HepG2 (cell line): ENCODE results near the gene TNFSF11.

Experiments used
- CBX5 ChIP-seq: sonication (generic); formaldehyde crosslinking; IDR thresholded peaks from 2 replicates; pipeline ENCODE4 v1.4.0; 2020; ENCODE audit warnings: missing genetic modification reagents, borderline replicate concordance
- ELF1 ChIP-seq: sonication (generic); formaldehyde crosslinking; IDR thresholded peaks from 2 replicates; pipeline ENCODE4 v1.4.0; 2020; ENCODE audit warnings: missing genetic modification reagents
- GTF2F1 ChIP-seq: fragments of 150-350 bp; IDR thresholded peaks from 2 replicates; pipeline ENCODE4 v1.6.1; 2014; ENCODE audit warnings: low read length
- MAZ ChIP-seq, 2 experiments: sonication (generic) in 1 of 2; formaldehyde crosslinking in 1 of 2; IDR thresholded peaks; 2 replicates each; pipeline versions ENCODE4 v1.5.0 to v1.6.1; 2012 to 2020; ENCODE audit warnings: low read depth in 2 of 2, mild to moderate bottlenecking in 2 of 2, borderline replicate concordance in 1 of 2, improper control_type of control experiment in 1 of 2, low read length in 1 of 2, missing genetic modification reagents in 1 of 2, moderate library complexity in 1 of 2
- RFX3 ChIP-seq: IDR thresholded peaks from 2 replicates; pipeline ENCODE4 v1.6.1; 2016; ENCODE audit warnings: missing biosample characterization, missing genetic modification reagents
- SIN3B ChIP-seq: fragments of 150-350 bp; IDR thresholded peaks from 2 replicates; pipeline ENCODE4 v1.6.1; 2014; ENCODE audit warnings: low read length
- SMC3 ChIP-seq: IDR thresholded peaks from 2 replicates; pipeline ENCODE4 v1.6.1; 2011; ENCODE audit warnings: low read length, improper control_type of control experiment
- TCF7L2 ChIP-seq: IDR thresholded peaks from 2 replicates; pipeline ENCODE4 v1.6.1; 2011; ENCODE audit warnings: mild to moderate bottlenecking, low read depth, low read length, moderate library complexity
- TF ChIP-seq, protein P1 (sequence below), 2 experiments: IDR thresholded peaks; 2 replicates each; pipeline ENCODE4 v1.6.1; 2011 to 2012; ENCODE audit warnings: low read length in 2 of 2, borderline replicate concordance in 1 of 2, low read depth in 1 of 2, mild to moderate bottlenecking in 1 of 2, moderate library complexity in 1 of 2
- TF ChIP-seq, protein P2 (sequence below): sonication (generic); formaldehyde crosslinking; IDR thresholded peaks from 2 replicates; pipeline ENCODE4 v1.4.0; 2020; ENCODE audit warnings: missing genetic modification reagents, mild to moderate bottlenecking, borderline replicate concordance
- TF ChIP-seq, protein P3 (sequence below): sonication (generic); formaldehyde crosslinking; IDR thresholded peaks from 2 replicates; pipeline ENCODE4 v1.5.0; 2020; ENCODE audit warnings: mild to moderate bottlenecking, missing genetic modification reagents, moderate library complexity
- TF ChIP-seq, protein P4 (sequence below): sonication (generic); formaldehyde crosslinking; IDR thresholded peaks from 2 replicates; pipeline ENCODE4 v1.5.0; 2020; ENCODE audit warnings: mild to moderate bottlenecking, missing genetic modification reagents
- TF ChIP-seq, protein P5 (sequence below): sonication (generic); formaldehyde crosslinking; conservative IDR thresholded peaks from 2 replicates; pipeline ENCODE4 v1.4.0; 2020; ENCODE audit warnings: missing genetic modification reagents

DNA sequence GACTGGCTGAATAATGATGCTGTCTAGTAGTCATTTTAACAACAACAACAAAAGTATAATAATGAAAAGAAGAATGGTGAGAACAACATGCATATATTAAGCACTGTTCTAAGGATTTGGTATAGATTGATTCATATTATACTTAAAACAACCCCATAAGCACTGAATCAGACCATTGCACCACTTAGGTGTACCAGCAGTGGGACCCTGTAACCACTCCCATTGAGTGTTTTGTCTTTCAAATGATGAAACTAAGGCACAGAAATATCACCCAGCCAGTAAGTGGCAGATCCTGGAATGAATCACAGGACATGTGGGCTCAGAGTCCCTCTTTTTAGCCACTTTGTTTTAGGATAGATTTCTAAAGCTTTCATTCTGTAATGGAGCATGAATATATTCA lies 14.9 kb upstream of the TNFSF11 start:
- TF ChIP-seq, protein P1, sequence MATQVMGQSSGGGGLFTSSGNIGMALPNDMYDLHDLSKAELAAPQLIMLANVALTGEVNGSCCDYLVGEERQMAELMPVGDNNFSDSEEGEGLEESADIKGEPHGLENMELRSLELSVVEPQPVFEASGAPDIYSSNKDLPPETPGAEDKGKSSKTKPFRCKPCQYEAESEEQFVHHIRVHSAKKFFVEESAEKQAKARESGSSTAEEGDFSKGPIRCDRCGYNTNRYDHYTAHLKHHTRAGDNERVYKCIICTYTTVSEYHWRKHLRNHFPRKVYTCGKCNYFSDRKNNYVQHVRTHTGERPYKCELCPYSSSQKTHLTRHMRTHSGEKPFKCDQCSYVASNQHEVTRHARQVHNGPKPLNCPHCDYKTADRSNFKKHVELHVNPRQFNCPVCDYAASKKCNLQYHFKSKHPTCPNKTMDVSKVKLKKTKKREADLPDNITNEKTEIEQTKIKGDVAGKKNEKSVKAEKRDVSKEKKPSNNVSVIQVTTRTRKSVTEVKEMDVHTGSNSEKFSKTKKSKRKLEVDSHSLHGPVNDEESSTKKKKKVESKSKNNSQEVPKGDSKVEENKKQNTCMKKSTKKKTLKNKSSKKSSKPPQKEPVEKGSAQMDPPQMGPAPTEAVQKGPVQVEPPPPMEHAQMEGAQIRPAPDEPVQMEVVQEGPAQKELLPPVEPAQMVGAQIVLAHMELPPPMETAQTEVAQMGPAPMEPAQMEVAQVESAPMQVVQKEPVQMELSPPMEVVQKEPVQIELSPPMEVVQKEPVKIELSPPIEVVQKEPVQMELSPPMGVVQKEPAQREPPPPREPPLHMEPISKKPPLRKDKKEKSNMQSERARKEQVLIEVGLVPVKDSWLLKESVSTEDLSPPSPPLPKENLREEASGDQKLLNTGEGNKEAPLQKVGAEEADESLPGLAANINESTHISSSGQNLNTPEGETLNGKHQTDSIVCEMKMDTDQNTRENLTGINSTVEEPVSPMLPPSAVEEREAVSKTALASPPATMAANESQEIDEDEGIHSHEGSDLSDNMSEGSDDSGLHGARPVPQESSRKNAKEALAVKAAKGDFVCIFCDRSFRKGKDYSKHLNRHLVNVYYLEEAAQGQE (IDR thresholded peaks at IDR 0.05; ENCODE audit: borderline replicate concordance in 1 of 2, low read depth in 1 of 2, low read length in 2 of 2): no peak
- TF ChIP-seq SIN3B: no peak
- TF ChIP-seq, protein P2, sequence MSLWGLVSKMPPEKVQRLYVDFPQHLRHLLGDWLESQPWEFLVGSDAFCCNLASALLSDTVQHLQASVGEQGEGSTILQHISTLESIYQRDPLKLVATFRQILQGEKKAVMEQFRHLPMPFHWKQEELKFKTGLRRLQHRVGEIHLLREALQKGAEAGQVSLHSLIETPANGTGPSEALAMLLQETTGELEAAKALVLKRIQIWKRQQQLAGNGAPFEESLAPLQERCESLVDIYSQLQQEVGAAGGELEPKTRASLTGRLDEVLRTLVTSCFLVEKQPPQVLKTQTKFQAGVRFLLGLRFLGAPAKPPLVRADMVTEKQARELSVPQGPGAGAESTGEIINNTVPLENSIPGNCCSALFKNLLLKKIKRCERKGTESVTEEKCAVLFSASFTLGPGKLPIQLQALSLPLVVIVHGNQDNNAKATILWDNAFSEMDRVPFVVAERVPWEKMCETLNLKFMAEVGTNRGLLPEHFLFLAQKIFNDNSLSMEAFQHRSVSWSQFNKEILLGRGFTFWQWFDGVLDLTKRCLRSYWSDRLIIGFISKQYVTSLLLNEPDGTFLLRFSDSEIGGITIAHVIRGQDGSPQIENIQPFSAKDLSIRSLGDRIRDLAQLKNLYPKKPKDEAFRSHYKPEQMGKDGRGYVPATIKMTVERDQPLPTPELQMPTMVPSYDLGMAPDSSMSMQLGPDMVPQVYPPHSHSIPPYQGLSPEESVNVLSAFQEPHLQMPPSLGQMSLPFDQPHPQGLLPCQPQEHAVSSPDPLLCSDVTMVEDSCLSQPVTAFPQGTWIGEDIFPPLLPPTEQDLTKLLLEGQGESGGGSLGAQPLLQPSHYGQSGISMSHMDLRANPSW (CRISPR knock-in tag): no peak
- TF ChIP-seq CBX5 (CRISPR knock-in tag): no peak
- TF ChIP-seq, protein P3, sequence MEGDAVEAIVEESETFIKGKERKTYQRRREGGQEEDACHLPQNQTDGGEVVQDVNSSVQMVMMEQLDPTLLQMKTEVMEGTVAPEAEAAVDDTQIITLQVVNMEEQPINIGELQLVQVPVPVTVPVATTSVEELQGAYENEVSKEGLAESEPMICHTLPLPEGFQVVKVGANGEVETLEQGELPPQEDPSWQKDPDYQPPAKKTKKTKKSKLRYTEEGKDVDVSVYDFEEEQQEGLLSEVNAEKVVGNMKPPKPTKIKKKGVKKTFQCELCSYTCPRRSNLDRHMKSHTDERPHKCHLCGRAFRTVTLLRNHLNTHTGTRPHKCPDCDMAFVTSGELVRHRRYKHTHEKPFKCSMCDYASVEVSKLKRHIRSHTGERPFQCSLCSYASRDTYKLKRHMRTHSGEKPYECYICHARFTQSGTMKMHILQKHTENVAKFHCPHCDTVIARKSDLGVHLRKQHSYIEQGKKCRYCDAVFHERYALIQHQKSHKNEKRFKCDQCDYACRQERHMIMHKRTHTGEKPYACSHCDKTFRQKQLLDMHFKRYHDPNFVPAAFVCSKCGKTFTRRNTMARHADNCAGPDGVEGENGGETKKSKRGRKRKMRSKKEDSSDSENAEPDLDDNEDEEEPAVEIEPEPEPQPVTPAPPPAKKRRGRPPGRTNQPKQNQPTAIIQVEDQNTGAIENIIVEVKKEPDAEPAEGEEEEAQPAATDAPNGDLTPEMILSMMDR (CRISPR knock-in tag): no peak
- TF ChIP-seq SMC3: no peak
- TF ChIP-seq, protein P4, sequence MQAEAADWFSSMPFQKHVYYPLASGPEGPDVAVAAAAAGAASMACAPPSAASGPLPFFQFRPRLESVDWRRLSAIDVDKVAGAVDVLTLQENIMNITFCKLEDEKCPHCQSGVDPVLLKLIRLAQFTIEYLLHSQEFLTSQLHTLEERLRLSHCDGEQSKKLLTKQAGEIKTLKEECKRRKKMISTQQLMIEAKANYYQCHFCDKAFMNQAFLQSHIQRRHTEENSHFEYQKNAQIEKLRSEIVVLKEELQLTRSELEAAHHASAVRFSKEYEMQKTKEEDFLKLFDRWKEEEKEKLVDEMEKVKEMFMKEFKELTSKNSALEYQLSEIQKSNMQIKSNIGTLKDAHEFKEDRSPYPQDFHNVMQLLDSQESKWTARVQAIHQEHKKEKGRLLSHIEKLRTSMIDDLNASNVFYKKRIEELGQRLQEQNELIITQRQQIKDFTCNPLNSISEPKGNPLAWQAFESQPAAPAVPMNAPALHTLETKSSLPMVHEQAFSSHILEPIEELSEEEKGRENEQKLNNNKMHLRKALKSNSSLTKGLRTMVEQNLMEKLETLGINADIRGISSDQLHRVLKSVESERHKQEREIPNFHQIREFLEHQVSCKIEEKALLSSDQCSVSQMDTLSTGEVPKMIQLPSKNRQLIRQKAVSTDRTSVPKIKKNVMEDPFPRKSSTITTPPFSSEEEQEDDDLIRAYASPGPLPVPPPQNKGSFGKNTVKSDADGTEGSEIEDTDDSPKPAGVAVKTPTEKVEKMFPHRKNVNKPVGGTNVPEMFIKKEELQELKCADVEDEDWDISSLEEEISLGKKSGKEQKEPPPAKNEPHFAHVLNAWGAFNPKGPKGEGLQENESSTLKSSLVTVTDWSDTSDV (CRISPR knock-in tag): no peak
- TF ChIP-seq, protein P5, sequence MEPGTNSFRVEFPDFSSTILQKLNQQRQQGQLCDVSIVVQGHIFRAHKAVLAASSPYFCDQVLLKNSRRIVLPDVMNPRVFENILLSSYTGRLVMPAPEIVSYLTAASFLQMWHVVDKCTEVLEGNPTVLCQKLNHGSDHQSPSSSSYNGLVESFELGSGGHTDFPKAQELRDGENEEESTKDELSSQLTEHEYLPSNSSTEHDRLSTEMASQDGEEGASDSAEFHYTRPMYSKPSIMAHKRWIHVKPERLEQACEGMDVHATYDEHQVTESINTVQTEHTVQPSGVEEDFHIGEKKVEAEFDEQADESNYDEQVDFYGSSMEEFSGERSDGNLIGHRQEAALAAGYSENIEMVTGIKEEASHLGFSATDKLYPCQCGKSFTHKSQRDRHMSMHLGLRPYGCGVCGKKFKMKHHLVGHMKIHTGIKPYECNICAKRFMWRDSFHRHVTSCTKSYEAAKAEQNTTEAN: no peak
- no peak for TF ChIP-seq ELF1 (CRISPR knock-in tag)
- no peak for TF ChIP-seq RFX3 (CRISPR knock-in tag)
- TF ChIP-seq GTF2F1: no peak
- TF ChIP-seq MAZ (IDR thresholded peaks at IDR 0.05; ENCODE audit: borderline replicate concordance, low read depth, low read length): no peak
- TF ChIP-seq MAZ (CRISPR knock-in tag; IDR thresholded peaks at IDR 0.05; ENCODE audit: low read depth): no peak
- TF ChIP-seq TCF7L2: no peak
